Lower lobe of right lung (tissue), 2 donors: ENCODE measurements around the gene MBNL2. TPM values are rescaled to one million over a fixed set of nuclear protein-coding genes. Genes with fewer than 3 reads are reported as not detected.
A peak's percentile ranks its signal among the peaks of the same experiment; 100 is the strongest.
"Not testable (repeated sequence)": the region's sequence is repeated elsewhere in the genome, so short reads cannot be mapped to it uniquely, and the experiment has no call there.

Experiments used
- ATAC-seq, 2 donors: fragments of 200-7000 bp; cut with Tn5 transposase; one replicate each; pipeline ENCODE4 v1.9.1; 2020 to 2022; ENCODE audit warnings: mild to moderate bottlenecking in 2 of 2, moderate library complexity in 2 of 2
- DNase-seq: peaks from one replicate; pipeline ENCODE4 v3.0.0-alpha.2; 2020
- H3K27ac ChIP-seq: fragments of 200-600 bp; one replicate; pipeline ENCODE4 v1.8.0; 2022
- H3K27me3 ChIP-seq: fragments of 200-600 bp; one replicate; pipeline ENCODE4 v1.8.0; 2022; ENCODE audit warnings: low read depth
- H3K36me3 ChIP-seq: fragments of 200-600 bp; one replicate; pipeline ENCODE4 v1.8.0; 2022; ENCODE audit warnings: mild to moderate bottlenecking
- H3K4me1 ChIP-seq: fragments of 200-600 bp; one replicate; pipeline ENCODE4 v1.8.0; 2022
- H3K4me3 ChIP-seq: fragments of 200-600 bp; one replicate; pipeline ENCODE4 v1.8.0; 2022; ENCODE audit warnings: mild to moderate bottlenecking
- H3K9me3 ChIP-seq: fragments of 200-600 bp; one replicate; pipeline ENCODE4 v1.8.0; 2022
- CTCF ChIP-seq: fragments of 200-600 bp; IDR thresholded peaks from one replicate; pipeline ENCODE4 v1.8.0; 2022; ENCODE audit warnings: antibody characterized with exemption, mild to moderate bottlenecking
- intact Hi-C: fragments of 100-400 bp; cut with DNase I; formaldehyde crosslinking; loops from one replicate; pipeline ENCODE4 v1.11.0; 2022
- total RNA-seq: library from RNA; stranded (reverse); fragmentation: NEBNext Ultra II Directional; extraction: Animal tissue kit (Norgen Biotek cat#: 25700); gene quantifications from one replicate; pipeline ENCODE4 v1.2.1, GENCODE V29; 2021
- donor health status: DM: no; HTN: yes; CAD: no; lungs with severe emphysema.

Gene MBNL2
- total RNA-seq, 1 donor from 2014 or later, result 58.2 TPM

- no peak for TF ChIP-seq CTCF
- ATAC-seq (no peak), DNase-seq (no peak)
- Histone ChIP-seq H3K27ac (no peak overlapping the region), H3K4me3 (no peak overlapping the region), H3K9me3 (no peaks in the 10 kb centered on the region), H3K4me1 (peaks cover 4% of the 10 kb centered on the region), H3K27me3 (no peaks in the 10 kb centered on the region), H3K36me3 (no peaks in the 10 kb centered on the region)
- intact Hi-C loops, result no loop called here
Measured at GRCh38 chr13:97199451-97199850, 22.7 kb upstream of the MBNL2 start.

- no peak for DNase-seq
- Histone ChIP-seq H3K27me3 (no peaks in the 10 kb centered on the region), H3K4me3 (no peak overlapping the region), H3K4me1 (no peaks in the 10 kb centered on the region), H3K27ac (no peak overlapping the region), H3K9me3 (no peaks in the 10 kb centered on the region), H3K36me3 (no peaks in the 10 kb centered on the region)
- no peak for ATAC-seq
- intact Hi-C loops, result no loop called here
- TF ChIP-seq CTCF, result no peak
Measured at GRCh38 chr13:97200081-97200942, 21.8 kb upstream of the MBNL2 start.

- no peak overlapping the region for H3K4me3 ChIP-seq
- intact Hi-C loops, result no loop called here
- DNase-seq, result no peak
- H3K9me3 ChIP-seq, result no peaks in the 10 kb centered on the region
- TF ChIP-seq CTCF, result no peak
- no peaks in the 10 kb centered on the region for H3K36me3 ChIP-seq
- no peak overlapping the region for H3K27ac ChIP-seq
- no peak for ATAC-seq
- no peaks in the 10 kb centered on the region for H3K27me3 ChIP-seq
- no peaks in the 10 kb centered on the region for H3K4me1 ChIP-seq
Measured at GRCh38 chr13:97202761-97203160, 19.4 kb upstream of the MBNL2 start.

GRCh38 chr13:97205465-97205864 is 16.7 kb upstream of the MBNL2 start:
- Histone ChIP-seq H3K27me3 (no peaks in the 10 kb centered on the region), H3K27ac (no peak overlapping the region), H3K4me1 (no peaks in the 10 kb centered on the region), H3K4me3 (no peak overlapping the region), H3K36me3 (no peaks in the 10 kb centered on the region), H3K9me3 (no peaks in the 10 kb centered on the region)
- intact Hi-C loops, result no loop called here
- ATAC-seq (no peak), DNase-seq (no peak)
- no peak for TF ChIP-seq CTCF

GRCh38 chr13:97205982-97206381 is 16.2 kb upstream of the MBNL2 start:
- no peak for TF ChIP-seq CTCF
- intact Hi-C loops, result no loop called here

GRCh38 chr13:97207252-97207651 is 14.9 kb upstream of the MBNL2 start:
- ATAC-seq, result not testable (repeated sequence)

More at GRCh38 chr13:97205982-97206381, 16.2 kb upstream of the MBNL2 start:
- H3K4me1 ChIP-seq, result no peaks in the 10 kb centered on the region
- no peaks in the 10 kb centered on the region for H3K36me3 ChIP-seq
- H3K4me3 ChIP-seq, result no peak overlapping the region
- no peaks in the 10 kb centered on the region for H3K27me3 ChIP-seq
- DNase-seq (no peak), ATAC-seq (peak in 1 of 2 donors; percentile 32)
- no peaks in the 10 kb centered on the region for H3K9me3 ChIP-seq
- no peak overlapping the region for H3K27ac ChIP-seq

More at GRCh38 chr13:97207252-97207651, 14.9 kb upstream of the MBNL2 start:
- DNase-seq, H3K36me3 ChIP-seq, intact Hi-C loops, H3K4me3 ChIP-seq, H3K27ac ChIP-seq, H3K9me3 ChIP-seq, H3K4me1 ChIP-seq, H3K27me3 ChIP-seq: not testable (repeated sequence)
